ENCODE data around the gene KPNA3. TPM values are rescaled to one million over a fixed set of nuclear protein-coding genes. Genes with fewer than 3 reads are reported as not detected.

Gene KPNA3
- total and polyA plus RNA-seq, 4 donors = 10.9 to 22.0 (median 16.6) TPM

DNA sequence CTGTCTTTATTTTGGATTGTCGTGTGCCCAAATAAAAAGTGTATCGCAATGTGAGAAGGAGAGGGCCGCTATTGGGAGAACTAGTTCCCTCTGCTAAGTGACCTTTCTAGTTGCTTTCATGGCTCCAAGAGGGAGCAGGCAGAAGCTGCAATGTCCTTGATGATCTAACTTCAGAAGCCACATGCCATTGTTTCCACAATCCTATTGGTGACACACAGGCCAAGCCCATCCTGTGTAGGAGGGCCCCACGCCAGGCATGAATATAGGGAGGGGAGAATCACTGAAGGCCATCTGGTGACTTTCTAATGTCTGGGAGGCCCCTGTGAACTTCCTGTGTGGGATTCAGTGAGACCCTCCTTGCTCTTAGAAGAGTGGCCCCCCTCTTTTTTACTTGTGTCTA lies 47.8 kb upstream of the KPNA3 start:
- Histone ChIP-seq H3K4me1 (ENCODE audit: control insufficient read depth in 4 of 4, insufficient read depth in 4 of 4, low read length in 3 of 4) (no peaks in the 10 kb centered on the region), H3K4me3 (ENCODE audit: low read depth in 1 of 3, low read length in 3 of 3) (no peak overlapping the region), H3K9ac (ENCODE audit: low read depth in 1 of 2, low read length in 2 of 2) (no peak overlapping the region), H3K27ac (ENCODE audit: low read depth in 1 of 2, low read length in 2 of 2) (no peak overlapping the region), H3K36me3 (ENCODE audit: control insufficient read depth in 4 of 4, insufficient read depth in 3 of 4, low read depth in 1 of 4, low read length in 3 of 4) (no peaks in the 10 kb centered on the region), H3K27me3 (ENCODE audit: control insufficient read depth in 4 of 4, insufficient read depth in 4 of 4, low read length in 3 of 4) (no peaks in the 10 kb centered on the region), H3K9me3 (ENCODE audit: control insufficient read depth in 4 of 4, low read length in 3 of 4) (no peaks in the 10 kb centered on the region)
- no peak for TF ChIP-seq NR2F2 (IDR thresholded peaks at IDR 0.05)
- TF ChIP-seq JUND (IDR thresholded peaks at IDR 0.05) = no peak
- TF ChIP-seq EGR1 (IDR thresholded peaks at IDR 0.05; ENCODE audit: low read depth in 2 of 2) = no peak
- no peak for DNase-seq (ENCODE audit: low spot score)
- WGBS = 89% methylated on average over 4 of the region's 4 CpGs

DNA sequence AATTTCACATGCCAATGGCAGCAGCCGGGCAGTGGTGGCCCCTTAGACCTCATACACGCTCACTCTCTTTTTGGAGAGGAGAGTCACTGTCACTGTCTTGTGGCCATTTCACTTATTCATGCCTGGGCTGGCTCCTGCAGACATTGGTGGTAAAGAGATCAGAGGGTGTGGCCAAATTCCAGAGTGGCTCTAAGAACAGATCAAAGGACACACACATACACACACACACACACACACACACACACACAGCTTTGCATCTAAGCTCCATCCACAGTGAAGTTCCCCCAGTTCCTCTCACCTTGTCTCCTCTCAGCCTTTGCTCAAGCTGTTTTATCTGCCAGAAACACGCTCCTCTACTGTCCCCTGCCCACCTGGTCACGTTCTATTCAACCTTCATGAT lies 46.5 kb upstream of the KPNA3 start:
- Histone ChIP-seq H3K9ac (ENCODE audit: low read depth in 1 of 2, low read length in 2 of 2) (no peak overlapping the region), H3K36me3 (ENCODE audit: control insufficient read depth in 4 of 4, insufficient read depth in 3 of 4, low read depth in 1 of 4, low read length in 3 of 4) (no peaks in the 10 kb centered on the region), H3K4me3 (ENCODE audit: low read depth in 1 of 3, low read length in 3 of 3) (no peak overlapping the region), H3K27ac (ENCODE audit: low read depth in 1 of 2, low read length in 2 of 2) (no peak overlapping the region), H3K27me3 (ENCODE audit: control insufficient read depth in 4 of 4, insufficient read depth in 4 of 4, low read length in 3 of 4) (no peaks in the 10 kb centered on the region), H3K9me3 (ENCODE audit: control insufficient read depth in 4 of 4, low read length in 3 of 4) (no peaks in the 10 kb centered on the region), H3K4me1 (ENCODE audit: control insufficient read depth in 4 of 4, insufficient read depth in 4 of 4, low read length in 3 of 4) (no peaks in the 10 kb centered on the region)
- TF ChIP-seq HNF4G (IDR thresholded peaks at IDR 0.05) = no peak
- no peak for TF ChIP-seq RXRA (IDR thresholded peaks at IDR 0.05)
- TF ChIP-seq CTCF (IDR thresholded peaks at IDR 0.05; ENCODE audit: low read depth, low read length, missing input control) = no peak
- TF ChIP-seq YY1 (IDR thresholded peaks at IDR 0.05) = no peak
- TF ChIP-seq, protein P1, sequence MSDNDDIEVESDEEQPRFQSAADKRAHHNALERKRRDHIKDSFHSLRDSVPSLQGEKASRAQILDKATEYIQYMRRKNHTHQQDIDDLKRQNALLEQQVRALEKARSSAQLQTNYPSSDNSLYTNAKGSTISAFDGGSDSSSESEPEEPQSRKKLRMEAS (IDR thresholded peaks at IDR 0.05) = no peak
- TF ChIP-seq NR2F2 (IDR thresholded peaks at IDR 0.05) = no peak
- TF ChIP-seq, protein P2, sequence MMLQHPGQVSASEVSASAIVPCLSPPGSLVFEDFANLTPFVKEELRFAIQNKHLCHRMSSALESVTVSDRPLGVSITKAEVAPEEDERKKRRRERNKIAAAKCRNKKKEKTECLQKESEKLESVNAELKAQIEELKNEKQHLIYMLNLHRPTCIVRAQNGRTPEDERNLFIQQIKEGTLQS (IDR thresholded peaks at IDR 0.05) = no peak
- no peak for TF ChIP-seq JUND (IDR thresholded peaks at IDR 0.05)
- TF ChIP-seq FOXA1 (IDR thresholded peaks at IDR 0.05) = no peak
- no peak for TF ChIP-seq FOXA2 (IDR thresholded peaks at IDR 0.05)
- no peak for TF ChIP-seq EGR1 (IDR thresholded peaks at IDR 0.05; ENCODE audit: low read depth in 2 of 2)
- no peak for TF ChIP-seq TAF1 (conservative IDR thresholded peaks at IDR 0.05)
- TF ChIP-seq SP1 (IDR thresholded peaks at IDR 0.05) = no peak
- no peak for TF ChIP-seq RAD21 (IDR thresholded peaks at IDR 0.05)
- no peak for TF ChIP-seq GABPA (IDR thresholded peaks at IDR 0.05 in 1 of 2, conservative IDR thresholded peaks at IDR 0.05 in 1 of 2)
- TF ChIP-seq, protein P3, sequence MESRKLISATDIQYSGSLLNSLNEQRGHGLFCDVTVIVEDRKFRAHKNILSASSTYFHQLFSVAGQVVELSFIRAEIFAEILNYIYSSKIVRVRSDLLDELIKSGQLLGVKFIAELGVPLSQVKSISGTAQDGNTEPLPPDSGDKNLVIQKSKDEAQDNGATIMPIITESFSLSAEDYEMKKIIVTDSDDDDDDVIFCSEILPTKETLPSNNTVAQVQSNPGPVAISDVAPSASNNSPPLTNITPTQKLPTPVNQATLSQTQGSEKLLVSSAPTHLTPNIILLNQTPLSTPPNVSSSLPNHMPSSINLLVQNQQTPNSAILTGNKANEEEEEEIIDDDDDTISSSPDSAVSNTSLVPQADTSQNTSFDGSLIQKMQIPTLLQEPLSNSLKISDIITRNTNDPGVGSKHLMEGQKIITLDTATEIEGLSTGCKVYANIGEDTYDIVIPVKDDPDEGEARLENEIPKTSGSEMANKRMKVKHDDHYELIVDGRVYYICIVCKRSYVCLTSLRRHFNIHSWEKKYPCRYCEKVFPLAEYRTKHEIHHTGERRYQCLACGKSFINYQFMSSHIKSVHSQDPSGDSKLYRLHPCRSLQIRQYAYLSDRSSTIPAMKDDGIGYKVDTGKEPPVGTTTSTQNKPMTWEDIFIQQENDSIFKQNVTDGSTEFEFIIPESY (IDR thresholded peaks at IDR 0.05) = no peak
- TF ChIP-seq, protein P4, sequence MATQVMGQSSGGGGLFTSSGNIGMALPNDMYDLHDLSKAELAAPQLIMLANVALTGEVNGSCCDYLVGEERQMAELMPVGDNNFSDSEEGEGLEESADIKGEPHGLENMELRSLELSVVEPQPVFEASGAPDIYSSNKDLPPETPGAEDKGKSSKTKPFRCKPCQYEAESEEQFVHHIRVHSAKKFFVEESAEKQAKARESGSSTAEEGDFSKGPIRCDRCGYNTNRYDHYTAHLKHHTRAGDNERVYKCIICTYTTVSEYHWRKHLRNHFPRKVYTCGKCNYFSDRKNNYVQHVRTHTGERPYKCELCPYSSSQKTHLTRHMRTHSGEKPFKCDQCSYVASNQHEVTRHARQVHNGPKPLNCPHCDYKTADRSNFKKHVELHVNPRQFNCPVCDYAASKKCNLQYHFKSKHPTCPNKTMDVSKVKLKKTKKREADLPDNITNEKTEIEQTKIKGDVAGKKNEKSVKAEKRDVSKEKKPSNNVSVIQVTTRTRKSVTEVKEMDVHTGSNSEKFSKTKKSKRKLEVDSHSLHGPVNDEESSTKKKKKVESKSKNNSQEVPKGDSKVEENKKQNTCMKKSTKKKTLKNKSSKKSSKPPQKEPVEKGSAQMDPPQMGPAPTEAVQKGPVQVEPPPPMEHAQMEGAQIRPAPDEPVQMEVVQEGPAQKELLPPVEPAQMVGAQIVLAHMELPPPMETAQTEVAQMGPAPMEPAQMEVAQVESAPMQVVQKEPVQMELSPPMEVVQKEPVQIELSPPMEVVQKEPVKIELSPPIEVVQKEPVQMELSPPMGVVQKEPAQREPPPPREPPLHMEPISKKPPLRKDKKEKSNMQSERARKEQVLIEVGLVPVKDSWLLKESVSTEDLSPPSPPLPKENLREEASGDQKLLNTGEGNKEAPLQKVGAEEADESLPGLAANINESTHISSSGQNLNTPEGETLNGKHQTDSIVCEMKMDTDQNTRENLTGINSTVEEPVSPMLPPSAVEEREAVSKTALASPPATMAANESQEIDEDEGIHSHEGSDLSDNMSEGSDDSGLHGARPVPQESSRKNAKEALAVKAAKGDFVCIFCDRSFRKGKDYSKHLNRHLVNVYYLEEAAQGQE (IDR thresholded peaks at IDR 0.05) = no peak
- TF ChIP-seq HNF4A (conservative IDR thresholded peaks at IDR 0.05) = no peak
- no peak for DNase-seq (ENCODE audit: low spot score)
- WGBS = 95% methylated on average over 4 of the region's 4 CpGs

Measured in liver (tissue), 9 donors.